HL-60/S4 treated with retinoic acid at 250 ng/mL for 4 days and 3 days (cell line): ENCODE data around the gene PRSS16.
"Not testable (repeated sequence)": the region's sequence is repeated elsewhere in the genome, so short reads cannot be mapped to it uniquely, and the experiment has no call there.

Source experiments
- in situ Hi-C: fragments of 300-500 bp; cut with MboI; formaldehyde crosslinking; loops from 2 replicates; pipeline ENCODE4 v1.7.0; 2022; ENCODE audit warnings: low sequenced_read_pairs

PRSS16 gene

GRCh38 chr6:27241443-27241842, 6.1 kb upstream of the PRSS16 start:
- in situ Hi-C loops: no loop called here

- in situ Hi-C loops: no loop called here
Measured at GRCh38 chr6:27242589-27243265, 4.8 kb upstream of the PRSS16 start.

DNA sequence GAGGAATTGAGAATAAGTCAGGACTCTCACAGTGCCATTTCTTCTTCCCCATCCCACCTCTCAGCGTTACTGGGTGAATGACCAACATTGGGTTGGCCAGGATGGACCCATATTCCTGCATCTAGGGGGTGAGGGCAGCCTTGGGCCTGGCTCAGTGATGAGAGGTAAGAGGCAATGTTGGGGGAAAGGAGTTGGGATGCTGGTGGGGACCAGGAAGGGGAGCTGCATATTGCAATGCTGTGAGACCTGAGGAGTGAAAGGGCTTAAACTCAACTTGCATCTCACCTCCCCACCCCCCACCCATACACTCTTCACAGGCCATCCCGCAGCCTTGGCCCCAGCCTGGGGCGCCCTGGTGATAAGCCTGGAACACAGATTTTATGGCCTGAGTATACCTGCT, 1.3 kb downstream of the PRSS16 start:
- in situ Hi-C loops: no loop called here

- in situ Hi-C loops: no loop called here
Measured at GRCh38 chr6:27250277-27251111, 3.0 kb downstream of the PRSS16 start.

- in situ Hi-C loops: no loop called here
Measured at GRCh38 chr6:27251112-27251605, 3.7 kb downstream of the PRSS16 start.

DNA sequence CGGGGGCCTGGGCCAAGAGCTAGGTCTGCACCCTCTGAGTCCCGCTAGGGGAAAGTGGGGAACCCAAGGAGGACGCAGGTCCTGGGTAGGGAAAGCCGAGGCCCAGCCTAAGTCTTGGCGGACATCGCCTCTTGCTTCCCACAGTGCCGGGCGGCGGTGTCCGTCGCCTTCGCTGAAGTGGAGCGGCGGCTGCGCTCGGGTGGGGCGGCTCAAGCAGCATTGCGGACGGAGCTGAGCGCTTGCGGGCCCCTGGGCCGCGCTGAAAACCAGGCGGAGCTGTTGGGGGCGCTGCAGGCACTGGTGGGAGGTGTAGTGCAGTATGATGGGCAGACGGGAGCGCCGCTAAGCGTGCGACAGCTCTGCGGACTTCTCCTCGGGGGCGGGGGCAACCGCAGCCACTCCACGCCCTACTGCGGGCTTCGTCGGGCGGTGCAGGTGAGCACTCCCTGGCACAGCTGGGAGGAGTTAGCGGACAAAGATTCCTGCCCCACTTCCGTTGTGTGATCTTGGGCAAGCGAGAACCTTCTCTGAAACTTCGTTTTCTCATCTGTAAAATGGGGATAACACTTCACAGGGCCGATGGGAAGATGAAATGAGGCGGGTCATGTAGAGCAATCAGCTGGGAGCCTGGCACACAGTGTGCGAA, 4.2 kb downstream of the PRSS16 start:
- in situ Hi-C loops: no loop called here

GRCh38 chr6:27254566-27254965, 7.1 kb downstream of the PRSS16 start:
- in situ Hi-C loops: no loop called here

DNA sequence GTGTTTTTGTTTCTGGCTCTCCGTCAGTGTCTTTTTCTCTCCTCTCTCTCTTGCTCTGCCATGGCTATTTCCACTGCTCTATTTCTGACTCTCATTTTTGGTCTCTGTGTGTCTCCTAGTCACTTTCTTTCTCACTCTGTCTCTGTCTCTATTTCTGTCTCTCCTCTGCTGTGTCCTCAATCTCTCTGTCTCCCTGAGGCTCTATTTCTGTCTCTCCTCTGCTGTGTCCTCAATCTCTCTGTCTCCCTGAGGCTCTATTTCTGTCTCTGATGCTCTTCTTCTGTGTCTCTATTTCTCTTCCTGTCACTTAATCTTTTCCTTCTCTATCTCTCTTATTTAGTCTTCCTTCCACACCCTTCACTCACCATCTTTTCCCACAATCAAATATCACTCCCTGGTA, 8.4 kb downstream of the PRSS16 start:
- in situ Hi-C loops: no loop called here

DNA sequence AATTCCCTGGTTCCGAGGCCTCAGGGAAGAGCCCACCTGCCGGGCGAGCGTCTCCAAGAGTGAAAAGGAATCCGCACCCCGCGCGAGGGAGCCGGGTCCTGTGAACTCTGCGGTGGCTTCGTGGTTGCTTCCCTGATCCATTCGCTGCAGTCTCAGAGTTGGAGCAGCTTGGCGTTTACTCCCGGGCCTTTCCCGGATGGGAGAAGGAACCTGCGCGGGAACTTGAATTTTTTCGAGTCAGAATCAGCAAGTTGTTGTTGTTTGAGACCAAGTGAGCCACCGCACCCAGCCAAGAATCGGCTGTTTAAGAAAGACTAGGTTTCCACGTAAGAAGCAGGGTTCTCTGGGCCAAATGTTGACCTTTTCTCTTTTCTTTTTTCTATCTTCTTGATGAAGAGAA, 12.9 kb downstream of the PRSS16 start:
- in situ Hi-C loops: no loop called here

DNA sequence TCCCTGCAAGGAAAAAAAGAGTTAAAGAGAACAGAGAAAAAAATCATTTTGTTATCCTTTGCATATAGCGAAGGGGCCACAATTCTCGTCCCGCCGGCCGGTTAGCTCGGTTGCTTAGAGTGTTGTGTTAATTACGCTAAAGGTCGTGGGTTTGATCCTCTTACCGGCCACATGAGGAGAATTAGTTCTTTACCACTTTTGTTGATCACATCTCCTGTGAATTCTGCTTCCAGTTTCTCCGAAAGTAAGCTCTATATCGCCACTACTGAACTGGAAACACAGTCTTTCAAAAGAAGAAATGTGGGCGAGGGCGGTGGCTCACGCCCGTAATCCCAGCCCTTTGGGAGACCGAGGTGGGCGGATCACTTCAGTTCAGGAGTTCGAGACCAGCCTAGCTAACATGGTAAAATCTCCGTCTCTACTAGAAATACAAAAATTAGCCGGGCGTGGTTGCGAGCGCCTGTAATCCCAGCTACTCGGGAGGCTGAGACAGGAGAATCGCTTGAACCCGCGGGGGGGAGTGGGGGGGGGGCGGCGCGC, 13.4 kb downstream of the PRSS16 start:
- in situ Hi-C loops: no loop called here

GRCh38 chr6:27263886-27264285, 16.4 kb downstream of the PRSS16 start:
- in situ Hi-C loops: no loop called here

DNA sequence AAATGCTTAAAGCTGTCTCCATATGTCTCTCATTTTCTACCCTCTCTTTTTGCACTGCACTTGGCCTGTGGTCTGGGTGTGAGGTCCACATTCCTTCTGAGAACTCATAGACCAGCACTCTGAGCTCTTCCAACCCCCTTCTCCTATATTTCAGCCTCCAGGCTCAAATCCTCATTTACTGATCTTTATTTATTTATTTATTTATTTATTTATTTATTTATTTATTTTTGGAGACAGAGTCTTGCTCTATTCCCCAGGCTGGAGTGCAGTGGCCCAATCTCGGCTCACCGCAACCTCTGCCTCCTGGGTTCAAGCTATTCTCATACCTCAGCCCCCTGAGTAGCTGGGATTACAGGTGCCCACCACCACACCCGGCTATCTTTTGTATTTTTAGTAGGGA, 19.5 kb downstream of the PRSS16 start:
- in situ Hi-C loops: not testable (repeated sequence)

DNA sequence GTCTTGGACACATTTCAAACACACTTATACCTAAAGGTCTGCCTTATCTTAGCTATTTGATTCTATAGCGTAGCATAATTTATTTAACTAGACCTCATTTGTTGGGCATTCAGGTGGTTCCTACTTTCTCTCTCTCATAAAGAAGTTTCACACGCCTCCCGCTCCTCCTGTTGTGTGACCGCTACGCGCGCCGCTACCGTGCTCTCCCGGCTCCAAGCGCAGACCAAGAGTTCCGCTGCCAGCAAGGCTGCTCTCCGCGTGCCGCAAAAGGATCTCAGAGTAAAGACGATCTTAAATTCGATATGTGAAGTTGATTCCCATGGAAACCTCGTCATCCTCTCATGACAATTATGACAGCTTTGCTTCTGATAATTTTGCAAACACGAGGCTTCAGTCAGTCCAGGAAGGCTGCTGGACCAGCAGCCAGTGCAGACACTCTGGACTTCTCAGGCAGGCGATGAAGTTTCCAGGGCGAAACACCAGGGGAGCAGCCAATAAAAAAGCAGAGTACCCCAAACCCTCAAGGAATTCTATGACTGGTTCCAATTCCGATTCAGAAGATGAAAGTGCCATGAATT, 20.4 kb downstream of the PRSS16 start:
- in situ Hi-C loops: no loop called here

GRCh38 chr6:27268803-27269202, 21.3 kb downstream of the PRSS16 start:
- in situ Hi-C loops: no loop called here

DNA sequence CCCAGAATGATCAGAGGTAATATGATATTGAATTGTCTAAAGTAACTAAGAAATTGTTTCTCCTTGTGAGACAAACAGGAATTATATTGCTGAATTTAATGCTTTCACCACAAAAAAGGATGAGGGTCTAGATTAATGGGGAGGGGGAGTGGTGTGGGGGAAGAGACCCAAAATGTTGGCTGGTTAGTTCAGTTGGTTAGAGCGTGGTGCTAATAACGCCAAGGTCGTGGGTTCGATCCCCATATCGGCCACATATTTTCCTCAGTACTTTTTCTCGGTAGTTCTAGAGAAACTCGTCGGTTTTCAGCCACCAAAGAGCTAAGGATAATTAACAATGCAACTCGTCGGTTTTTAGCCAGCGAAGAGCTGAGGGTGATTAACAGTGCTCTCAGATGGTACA, 26.3 kb downstream of the PRSS16 start:
- in situ Hi-C loops: no loop called here

DNA sequence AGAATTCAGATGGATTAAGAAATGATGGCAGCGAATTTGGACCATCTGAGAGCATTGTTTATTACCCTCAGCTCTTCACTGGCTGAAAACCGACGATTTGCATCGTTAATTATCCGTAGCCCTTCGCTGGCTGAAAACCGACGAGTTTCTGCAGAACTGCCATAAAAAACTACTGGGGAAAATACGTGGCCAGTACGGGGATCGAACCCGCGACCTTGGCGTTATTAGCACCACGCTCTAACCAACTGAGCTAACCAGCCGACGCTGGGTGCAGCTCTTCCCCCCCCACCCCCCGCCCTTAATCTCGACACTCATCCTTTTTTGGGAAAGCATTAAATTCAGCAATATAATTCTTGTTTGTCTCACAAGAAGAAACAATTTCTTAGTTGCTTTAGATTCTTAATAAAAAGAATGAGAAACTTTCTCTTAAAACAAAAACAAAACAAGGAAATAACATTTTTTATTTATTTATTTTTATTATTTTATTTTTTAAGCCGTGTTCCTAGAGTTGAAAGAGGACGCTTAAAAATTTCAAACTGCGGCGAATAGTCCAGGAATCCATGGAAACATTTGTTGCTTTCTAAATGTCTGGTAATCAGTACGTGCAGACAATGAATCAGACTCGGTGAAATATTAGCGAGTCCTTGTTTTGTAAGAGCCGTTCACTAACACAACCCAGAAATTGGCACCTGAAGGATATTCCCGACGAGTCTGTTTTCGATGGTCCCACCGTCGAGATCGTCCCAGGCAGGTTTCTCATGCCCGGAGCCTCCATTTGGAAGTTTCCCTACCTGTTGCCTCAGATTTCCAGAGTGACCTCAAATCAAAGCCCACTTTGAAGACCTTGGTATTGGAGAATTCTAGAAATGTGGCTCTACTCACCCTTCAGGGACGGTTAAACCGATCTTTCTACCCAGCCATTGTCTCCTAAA, 27.8 kb downstream of the PRSS16 start:
- in situ Hi-C loops: no loop called here

DNA sequence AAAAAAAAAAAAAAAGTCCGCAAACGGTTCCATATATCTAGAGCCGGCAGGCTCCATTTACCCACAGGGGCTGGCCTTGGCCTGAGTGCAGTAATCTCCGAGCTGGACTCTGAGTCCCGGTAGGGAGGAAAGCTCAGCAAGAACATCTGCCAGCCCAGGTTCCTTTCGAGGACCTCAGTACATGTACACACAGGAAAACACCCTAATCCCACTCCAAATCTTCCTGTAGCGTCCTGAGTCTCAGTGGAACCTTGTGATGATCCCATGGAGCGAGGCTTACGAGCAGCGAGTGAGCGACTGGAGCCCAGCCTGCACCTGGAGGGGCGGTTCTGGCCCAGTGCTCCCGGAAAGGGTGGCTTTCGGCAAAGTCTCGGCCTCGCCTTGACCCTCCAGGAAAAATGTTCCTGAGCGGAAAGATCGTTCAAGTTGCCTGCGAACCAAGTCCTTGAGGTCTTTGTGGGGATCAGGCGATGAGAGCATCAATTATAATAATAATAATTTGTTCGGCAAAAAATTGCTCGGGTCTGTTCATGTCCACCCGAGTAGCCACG, 32.1 kb downstream of the PRSS16 start:
- in situ Hi-C loops: no loop called here

GRCh38 chr6:27280064-27280539, 32.6 kb downstream of the PRSS16 start:
- in situ Hi-C loops: no loop called here

DNA sequence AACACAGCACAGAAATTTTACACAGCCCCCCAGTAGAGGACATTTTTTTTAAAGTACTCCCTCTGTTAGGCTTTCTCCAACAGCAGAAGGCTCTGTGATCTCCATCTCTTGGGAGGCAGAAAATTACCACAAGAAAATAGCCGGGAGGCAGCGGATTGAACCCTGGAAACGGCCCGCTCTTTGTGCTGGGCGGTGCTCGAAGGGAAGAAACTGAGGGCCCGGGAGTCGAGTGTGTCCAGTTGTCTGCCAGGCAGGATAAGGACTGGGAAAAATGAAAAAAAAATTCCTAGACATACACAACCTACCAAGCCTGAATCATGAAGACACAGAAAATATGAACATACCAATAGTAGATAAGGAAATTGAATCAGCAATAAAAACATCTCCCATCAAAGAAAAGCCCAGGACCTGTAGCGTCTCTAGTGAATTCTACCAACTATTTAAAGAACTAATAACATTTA, 33.1 kb downstream of the PRSS16 start:
- in situ Hi-C loops: no loop called here
